ENCODE data around the gene TNFRSF19. TPM values are rescaled to one million over a fixed set of nuclear protein-coding genes. Genes with fewer than 3 reads are reported as not detected.

TNFRSF19 gene
- total and polyA plus RNA-seq, 2 of the 13 experiments (the other 11 are each of a cell fraction or from before 2014, with no cell fraction given), result 75.3 to 77.7 TPM

DNA sequence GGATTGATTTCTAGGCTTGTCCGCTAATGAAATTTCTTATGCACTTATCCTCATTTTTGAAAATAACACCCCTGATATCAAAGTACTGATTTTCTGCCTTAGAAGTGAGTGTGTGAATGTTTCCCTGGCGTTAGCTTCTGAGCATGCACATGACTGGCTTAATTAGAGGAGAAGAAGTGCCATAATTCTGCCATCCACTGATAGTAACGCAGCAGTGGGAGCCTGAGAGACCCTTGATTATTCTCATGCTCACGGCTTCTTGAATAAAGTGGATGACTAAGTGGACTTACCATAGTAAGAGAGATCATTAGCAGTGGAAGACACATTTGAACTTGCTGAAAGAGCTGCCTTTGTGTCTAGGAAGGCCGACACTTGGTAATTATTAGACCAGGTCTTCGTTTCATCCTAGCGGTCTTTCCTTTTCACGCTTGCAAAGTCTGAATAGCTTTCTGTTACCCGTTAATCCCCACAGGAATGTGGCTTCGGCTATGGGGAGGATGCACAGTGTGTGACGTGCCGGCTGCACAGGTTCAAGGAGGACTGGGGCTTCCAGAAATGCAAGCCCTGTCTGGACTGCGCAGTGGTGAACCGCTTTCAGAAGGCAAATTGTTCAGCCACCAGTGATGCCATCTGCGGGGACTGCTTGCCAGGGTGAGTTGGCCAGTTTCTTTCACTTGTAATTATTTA is 45.3 kb downstream of the TNFRSF19 start (continued):
- TF ChIP-seq, protein P1, sequence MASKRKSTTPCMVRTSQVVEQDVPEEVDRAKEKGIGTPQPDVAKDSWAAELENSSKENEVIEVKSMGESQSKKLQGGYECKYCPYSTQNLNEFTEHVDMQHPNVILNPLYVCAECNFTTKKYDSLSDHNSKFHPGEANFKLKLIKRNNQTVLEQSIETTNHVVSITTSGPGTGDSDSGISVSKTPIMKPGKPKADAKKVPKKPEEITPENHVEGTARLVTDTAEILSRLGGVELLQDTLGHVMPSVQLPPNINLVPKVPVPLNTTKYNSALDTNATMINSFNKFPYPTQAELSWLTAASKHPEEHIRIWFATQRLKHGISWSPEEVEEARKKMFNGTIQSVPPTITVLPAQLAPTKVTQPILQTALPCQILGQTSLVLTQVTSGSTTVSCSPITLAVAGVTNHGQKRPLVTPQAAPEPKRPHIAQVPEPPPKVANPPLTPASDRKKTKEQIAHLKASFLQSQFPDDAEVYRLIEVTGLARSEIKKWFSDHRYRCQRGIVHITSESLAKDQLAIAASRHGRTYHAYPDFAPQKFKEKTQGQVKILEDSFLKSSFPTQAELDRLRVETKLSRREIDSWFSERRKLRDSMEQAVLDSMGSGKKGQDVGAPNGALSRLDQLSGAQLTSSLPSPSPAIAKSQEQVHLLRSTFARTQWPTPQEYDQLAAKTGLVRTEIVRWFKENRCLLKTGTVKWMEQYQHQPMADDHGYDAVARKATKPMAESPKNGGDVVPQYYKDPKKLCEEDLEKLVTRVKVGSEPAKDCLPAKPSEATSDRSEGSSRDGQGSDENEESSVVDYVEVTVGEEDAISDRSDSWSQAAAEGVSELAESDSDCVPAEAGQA (IDR thresholded peaks at IDR 0.05; ENCODE audit: low read depth), result no peak
- TF ChIP-seq, protein P1 (CRISPR knock-in tag; IDR thresholded peaks at IDR 0.05; ENCODE audit: borderline replicate concordance), result no peak
- TF ChIP-seq FOXO1 (CRISPR knock-in tag; IDR thresholded peaks at IDR 0.05), result peak; percentile 70
- TF ChIP-seq, protein P2, sequence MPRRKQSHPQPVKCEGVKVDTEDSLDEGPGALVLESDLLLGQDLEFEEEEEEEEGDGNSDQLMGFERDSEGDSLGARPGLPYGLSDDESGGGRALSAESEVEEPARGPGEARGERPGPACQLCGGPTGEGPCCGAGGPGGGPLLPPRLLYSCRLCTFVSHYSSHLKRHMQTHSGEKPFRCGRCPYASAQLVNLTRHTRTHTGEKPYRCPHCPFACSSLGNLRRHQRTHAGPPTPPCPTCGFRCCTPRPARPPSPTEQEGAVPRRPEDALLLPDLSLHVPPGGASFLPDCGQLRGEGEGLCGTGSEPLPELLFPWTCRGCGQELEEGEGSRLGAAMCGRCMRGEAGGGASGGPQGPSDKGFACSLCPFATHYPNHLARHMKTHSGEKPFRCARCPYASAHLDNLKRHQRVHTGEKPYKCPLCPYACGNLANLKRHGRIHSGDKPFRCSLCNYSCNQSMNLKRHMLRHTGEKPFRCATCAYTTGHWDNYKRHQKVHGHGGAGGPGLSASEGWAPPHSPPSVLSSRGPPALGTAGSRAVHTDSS (CRISPR knock-in tag; conservative IDR thresholded peaks at IDR 0.05), result no peak
- TF ChIP-seq, protein P3, sequence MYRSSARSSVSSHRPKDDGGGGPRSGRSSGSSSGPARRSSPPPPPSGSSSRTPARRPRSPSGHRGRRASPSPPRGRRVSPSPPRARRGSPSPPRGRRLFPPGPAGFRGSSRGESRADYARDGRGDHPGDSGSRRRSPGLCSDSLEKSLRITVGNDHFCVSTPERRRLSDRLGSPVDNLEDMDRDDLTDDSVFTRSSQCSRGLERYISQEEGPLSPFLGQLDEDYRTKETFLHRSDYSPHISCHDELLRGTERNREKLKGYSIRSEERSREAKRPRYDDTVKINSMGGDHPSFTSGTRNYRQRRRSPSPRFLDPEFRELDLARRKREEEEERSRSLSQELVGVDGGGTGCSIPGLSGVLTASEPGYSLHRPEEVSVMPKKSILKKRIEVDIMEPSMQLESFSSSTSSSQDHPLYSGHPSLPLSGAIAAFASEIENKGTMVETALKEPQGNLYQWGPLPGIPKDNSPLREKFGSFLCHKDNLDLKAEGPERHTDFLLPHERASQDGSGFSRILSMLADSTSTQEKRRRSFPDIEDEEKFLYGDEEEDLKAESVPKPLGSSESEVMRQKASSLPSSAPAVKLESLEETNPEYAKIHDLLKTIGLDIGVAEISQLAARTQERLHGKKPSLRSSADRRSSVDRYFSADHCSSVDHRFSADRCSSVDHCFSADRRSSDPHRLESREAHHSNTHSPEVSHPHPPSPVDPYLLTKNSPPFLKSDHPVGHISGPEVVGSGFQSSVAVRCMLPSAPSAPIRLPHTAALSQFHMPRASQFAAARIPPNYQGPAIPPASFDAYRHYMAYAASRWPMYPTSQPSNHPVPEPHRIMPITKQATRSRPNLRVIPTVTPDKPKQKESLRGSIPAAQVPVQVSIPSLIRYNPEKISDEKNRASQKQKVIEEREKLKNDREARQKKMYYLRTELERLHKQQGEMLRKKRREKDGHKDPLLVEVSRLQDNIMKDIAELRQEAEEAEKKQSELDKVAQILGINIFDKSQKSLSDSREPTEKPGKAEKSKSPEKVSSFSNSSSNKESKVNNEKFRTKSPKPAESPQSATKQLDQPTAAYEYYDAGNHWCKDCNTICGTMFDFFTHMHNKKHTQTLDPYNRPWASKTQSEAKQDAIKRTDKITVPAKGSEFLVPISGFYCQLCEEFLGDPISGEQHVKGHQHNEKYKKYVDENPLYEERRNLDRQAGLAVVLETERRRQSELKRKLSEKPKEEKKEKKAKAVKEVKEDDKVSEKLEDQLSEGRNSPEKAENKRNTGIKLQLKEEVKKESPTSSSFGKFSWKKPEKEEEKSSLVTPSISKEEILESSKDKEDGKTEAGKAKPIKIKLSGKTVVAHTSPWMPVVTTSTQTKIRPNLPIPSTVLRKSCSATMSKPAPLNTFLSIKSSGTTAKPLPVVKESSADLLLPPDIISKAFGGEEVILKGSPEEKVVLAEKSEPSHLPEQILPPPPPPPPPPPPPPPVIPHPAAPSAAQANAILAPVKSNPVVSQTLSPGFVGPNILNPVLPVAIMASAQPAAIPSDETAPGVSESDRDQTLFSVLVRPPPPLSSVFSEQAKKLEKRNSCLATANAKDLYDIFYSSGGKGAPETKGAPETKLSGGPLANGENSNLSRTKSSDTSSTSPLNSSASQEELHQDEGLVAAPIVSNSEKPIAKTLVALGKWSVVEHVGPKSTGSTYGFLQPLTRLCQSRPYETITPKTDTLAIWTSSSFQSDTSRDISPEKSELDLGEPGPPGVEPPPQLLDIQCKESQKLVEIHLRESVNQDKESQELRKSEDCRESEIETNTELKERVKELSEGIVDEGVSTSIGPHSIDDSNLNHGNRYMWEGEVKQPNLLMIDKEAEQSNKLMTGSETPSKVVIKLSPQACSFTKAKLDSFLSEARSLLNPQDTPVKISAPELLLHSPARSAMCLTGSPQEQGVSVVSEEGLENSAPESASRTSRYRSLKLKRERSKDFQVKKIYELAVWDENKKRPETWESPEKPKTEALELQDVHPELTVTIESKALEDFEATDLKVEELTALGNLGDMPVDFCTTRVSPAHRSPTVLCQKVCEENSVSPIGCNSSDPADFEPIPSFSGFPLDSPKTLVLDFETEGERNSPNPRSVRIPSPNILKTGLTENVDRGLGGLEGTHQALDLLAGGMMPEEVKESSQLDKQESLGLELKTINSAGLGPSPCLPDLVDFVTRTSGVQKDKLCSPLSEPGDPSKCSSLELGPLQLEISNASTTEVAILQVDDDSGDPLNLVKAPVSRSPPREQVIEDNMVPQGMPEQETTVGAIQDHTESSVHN (CRISPR knock-in tag; IDR thresholded peaks at IDR 0.05), result no peak
- TF ChIP-seq, protein P4, sequence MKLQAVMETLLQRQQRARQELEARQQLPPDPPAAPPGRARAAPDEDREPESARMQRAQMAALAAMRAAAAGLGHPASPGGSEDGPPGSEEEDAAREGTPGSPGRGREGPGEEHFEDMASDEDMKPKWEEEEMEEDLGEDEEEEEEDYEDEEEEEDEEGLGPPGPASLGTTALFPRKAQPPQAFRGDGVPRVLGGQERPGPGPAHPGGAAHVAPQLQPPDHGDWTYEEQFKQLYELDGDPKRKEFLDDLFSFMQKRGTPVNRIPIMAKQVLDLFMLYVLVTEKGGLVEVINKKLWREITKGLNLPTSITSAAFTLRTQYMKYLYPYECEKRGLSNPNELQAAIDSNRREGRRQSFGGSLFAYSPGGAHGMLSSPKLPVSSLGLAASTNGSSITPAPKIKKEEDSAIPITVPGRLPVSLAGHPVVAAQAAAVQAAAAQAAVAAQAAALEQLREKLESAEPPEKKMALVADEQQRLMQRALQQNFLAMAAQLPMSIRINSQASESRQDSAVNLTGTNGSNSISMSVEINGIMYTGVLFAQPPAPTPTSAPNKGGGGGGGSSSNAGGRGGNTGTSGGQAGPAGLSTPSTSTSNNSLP (IDR thresholded peaks at IDR 0.05; ENCODE audit: low read depth, low read length), result 0 out of 2 replicates have a peak, but pooled peaks have one; percentile 33
- 0 out of 2 replicates have a peak, but pooled peaks have one; percentile 76 for TF ChIP-seq SMYD3 (CRISPR knock-in tag; IDR thresholded peaks at IDR 0.05)
- TF ChIP-seq ARNT2 (CRISPR knock-in tag; IDR thresholded peaks at IDR 0.05; ENCODE audit: low read depth), result no peak
- no peak for TF ChIP-seq ZNF468 (CRISPR knock-in tag; IDR thresholded peaks at IDR 0.05)
- TF ChIP-seq ZNF841 (CRISPR knock-in tag; IDR thresholded peaks at IDR 0.05; ENCODE audit: borderline replicate concordance), result no peak
- no peak for TF ChIP-seq ZKSCAN8 (CRISPR knock-in tag; IDR thresholded peaks at IDR 0.05; ENCODE audit: borderline replicate concordance)
